CD4-positive, alpha-beta T cell treated with Interleukin-12 subunit alpha and Interleukin-12 subunit beta, for 1 hour (primary cell): Measurements from ENCODE around the gene FSIP1.

Experiments
- DNase-seq: peaks from one replicate; pipeline ENCODE4 v3.0.0-alpha.2; 2020

FSIP1 gene

GRCh38 chr15:39717134-39717533 is 65.5 kb downstream of the FSIP1 start:
- no peak for DNase-seq

DNA sequence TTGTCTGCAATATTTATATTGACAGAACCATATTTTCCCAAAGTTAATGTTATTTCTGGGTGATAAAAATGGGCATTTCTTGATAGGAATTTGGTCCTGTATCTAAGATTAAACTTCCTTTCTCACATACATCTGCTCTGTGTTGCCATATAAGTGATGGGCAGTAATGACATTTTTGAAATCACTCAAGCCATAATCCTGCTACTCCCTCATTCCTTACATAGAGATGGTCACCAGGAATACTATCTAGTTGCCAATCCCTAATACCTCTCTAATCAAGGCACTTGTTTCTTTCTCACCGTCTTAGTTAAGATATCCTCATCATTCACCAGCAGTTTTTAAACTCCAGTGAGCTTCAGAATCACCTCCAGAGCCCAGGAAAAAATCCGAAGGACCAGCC is 68.4 kb downstream of the FSIP1 start:
- DNase-seq, result no peak

DNA sequence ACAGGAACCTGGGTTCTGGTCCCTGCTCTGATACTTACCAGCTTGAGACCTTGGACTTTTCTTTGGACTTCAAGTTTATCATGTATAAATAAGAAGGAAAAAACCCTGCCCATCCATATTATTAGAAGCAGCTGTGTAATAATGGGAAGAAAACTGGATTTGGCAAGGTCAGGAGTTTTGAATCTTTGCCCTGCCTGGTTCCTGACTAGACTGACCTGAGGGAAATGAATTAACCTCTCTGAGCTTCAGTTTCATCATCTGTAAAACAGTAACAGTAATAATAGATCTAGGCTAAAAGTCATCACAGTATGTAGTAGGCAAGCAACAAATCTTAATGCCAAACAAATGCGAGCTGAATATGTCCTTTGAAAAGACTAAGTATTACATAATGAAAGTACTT is 68.8 kb downstream of the FSIP1 start:
- DNase-seq, result no peak

GRCh38 chr15:39710681-39711080 is 72.0 kb downstream of the FSIP1 start:
- DNase-seq, result no peak

DNA sequence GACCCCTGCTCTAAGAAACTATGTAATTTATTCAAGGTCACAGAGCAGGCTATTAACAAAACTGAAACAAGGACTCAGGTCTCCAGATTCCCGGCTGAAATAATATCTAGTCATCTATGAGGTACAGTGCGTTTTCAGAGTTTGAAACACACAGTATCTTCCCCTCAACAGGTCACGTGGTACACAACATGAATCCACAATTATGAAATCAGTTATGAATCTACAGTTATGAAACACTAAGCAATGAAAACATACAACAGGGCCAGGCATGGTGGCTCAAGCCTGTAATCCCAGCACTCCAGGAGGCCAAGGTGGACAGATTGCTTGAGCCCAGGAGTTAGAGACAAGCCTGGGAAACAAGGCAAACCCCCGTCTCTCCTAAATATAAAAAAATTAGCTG is 72.7 kb downstream of the FSIP1 start:
- no peak for DNase-seq

DNA sequence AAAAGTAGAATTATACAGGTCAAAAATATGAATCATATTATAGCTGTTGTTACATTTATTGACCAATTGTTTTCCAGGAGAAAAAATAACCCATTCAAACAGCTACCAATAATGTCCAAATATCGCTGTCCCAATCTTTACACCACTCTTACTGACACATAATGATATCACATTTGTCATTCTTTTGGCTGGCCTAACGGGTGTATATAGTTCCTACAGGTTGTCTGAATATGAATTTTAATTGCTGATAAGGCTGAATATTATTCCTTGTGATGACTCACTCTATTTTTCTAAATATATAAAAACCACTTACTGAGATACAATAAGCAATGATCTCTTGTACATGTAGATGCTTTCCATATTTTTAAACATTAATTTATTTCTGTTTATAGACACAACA is 76.4 kb downstream of the FSIP1 start:
- no peak for DNase-seq

DNA sequence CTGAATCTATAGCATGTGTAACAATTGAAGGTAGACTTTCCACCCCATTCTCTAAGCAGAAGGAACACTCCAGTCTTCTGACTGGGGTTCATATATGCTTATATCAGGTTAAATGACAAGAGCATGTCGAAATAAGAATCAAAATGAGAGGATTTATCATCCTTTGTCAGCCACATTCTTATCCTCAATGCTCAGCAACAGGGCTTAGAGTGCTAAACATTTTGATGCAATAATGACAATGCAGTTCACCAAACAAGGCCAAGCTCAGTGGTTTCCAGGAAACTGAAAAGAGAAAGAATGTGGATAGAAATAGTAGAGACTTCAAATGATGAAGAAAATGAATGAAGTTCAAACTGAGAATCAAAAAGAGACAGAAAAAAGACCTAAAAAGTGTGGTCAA is 78.0 kb downstream of the FSIP1 start:
- DNase-seq, result no peak

DNA sequence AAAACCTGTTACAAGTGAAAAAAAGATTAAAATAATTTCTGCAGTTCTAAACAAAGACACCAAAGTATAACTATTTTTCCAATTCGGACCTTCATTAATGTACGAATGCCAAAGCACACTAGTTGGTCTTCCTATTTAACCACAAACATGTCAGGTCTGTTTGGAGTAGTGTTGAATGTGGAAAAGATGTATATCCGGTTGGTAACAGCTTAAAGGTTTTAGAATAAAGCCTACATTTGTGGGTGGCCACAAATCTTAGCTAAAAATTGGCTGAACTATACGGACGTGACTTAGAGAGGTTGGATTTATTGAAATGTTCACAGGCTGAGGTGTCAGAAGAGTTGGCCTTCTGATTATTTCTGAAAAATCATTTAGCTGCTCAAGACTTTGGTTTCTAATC is 78.4 kb downstream of the FSIP1 start:
- no peak for DNase-seq

DNA sequence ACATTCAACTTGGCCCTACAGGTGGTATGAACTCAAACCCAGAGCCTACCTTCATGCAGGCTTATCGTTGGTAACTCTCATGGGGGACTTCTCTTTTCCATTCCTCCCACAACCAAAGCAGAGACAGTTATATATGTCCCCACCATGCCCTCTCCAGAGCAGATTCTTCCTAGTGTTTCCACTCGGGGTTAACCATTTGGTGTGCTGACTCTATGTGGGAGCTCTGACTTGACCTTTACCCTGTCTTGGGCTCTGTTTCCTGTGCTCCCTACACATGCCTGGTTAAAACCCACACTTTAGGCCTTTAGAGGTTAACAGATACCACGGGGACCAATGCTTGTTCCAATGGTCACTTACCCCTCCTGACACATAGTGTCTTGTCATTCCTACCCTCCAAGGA is 80.7 kb downstream of the FSIP1 start:
- no peak for DNase-seq

DNA sequence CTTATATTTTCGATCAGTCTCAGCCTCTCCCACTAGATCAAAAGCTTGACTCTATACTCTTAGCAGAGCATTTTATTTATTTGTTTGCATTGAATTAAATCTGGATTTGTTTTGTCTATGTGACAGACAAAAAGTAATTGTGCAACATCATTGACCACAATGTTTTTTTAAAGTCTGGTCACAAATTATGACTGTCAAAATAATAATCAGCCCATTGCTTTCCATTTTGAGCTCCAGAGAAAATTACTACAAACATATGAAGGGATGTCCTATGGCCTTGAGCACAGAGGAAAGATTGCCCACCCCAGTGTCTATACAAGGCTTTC is 82.3 kb downstream of the FSIP1 start:
- no peak for DNase-seq

DNA sequence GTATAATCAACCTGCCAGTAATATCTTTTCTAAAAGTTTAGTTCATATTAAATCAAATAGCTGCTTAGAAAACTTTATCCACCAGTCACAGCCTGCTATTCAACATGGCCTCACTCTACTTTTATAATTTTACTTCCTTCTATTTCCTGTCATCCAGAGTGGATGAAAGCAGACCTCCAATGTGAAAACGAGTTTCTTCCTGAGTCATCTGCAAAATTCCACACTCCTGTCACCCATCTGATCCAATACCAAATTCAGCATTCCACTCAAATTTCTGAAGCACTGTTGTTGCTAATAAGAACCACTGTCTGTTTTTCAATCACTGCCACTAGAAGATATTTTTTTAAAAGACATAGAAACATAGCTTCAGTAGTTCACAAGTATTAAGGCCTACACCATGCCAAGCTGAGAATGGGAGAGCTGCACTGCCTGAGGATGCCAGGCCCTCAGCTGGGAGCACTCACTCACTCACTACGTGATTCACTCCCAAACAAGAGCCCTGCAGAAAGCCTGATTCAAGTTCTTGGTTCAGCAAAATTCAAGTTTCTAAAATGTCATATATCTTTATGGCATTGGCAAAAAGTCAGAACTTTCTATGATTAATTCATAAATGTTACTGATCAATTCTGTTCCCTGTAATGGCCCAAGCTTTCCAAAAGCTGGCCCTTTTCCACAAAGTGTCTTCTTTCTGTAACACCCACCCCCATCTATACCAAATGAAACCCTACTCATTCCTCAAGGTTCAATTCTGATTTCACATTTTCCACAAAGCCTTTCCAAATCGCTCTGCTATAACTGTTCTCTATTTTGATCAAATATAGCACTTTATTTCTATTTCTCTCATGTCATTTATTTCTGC is 82.9 kb downstream of the FSIP1 start:
- no peak for DNase-seq

DNA sequence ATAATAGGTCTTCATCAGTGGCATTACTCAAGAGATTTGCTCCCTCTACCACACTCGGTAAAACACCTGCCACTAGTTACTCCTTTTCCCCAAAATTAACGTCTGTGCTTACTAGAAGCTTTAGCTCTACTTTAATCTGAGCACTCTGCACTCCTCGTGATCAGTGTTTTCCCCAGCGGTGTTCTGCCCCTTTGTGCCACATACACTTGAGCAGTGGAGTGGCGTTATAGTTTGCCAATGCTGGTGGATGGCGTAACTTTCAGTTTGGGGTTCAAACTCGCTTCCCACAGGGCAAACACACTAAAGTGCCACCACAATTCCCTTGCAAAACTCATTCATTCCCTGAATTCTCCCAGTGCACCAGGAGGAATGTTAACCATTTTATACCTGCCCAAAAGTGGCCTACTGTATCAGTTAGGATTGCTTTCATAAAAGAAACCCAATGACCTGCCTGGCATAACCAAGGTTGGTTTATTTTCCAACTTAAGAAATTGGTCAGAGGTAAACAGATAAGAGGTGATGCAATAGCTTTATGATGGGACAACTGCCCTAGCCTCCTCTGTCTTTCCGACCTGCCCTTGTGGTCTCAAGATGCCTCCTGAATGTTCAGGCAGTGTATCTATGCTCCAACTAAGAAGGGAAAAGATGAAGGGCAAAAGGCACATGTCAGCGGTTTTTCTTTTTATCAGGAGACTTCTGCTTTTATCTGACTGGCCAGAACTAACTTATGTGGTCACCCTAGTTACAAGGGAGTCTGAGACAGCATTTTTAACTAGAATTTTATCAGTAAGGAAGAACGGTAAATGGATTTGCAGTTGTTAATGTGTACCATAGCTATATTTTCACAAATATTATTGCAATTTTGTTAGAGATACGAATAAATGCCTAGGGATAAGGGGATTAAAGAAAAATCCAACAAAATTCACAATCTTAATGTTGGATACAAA is 83.9 kb downstream of the FSIP1 start:
- DNase-seq, result no peak

GRCh38 chr15:39697509-39697908 is 85.1 kb downstream of the FSIP1 start:
- DNase-seq, result no peak

- DNase-seq, result no peak
Measured at GRCh38 chr15:39695793-39696192, 86.8 kb downstream of the FSIP1 start.

DNA sequence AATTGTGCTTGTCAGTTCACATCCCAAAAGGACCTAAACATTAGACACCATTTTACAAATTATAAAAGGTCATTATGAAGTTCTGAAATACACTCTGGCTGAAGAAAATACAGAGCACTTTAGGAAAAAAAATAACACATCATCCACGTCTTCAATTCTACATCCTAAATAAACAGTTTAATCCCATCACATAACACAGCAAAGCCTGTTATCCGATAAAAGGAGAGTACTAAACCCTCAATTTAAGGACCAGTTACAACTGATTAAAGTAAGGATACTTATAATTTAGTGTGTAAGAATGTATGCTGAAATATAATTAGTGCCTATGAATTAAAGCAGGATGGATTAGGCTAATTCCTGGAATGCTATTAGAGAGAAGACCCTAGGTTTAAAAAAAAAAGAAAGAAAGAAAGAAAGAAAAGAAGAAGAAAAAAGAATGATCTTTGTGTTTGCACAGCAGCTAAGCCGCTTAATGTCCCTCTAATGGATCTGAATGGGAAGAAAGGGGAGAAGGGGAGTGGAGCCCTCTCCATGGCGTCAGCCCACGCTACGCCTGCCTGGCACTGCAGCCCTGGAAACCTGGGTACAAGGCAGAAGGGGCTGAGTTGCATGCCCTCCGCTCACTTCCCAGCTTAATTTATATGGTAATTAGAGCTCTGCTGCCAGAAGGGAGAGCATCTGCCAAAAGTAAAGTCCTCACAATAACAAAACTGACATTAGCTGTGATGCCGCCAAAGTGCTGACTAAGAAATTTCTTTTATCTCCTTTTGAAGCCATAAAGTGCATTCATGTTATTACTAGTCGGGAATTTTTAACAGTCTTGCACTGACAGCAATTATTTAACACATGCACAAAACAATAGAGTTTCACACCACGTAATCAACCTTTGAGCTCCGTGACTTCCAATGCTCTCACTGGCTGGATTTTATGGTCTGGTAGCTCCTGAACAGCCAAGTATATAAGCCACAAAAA is 90.0 kb downstream of the FSIP1 start:
- DNase-seq, result no peak

DNA sequence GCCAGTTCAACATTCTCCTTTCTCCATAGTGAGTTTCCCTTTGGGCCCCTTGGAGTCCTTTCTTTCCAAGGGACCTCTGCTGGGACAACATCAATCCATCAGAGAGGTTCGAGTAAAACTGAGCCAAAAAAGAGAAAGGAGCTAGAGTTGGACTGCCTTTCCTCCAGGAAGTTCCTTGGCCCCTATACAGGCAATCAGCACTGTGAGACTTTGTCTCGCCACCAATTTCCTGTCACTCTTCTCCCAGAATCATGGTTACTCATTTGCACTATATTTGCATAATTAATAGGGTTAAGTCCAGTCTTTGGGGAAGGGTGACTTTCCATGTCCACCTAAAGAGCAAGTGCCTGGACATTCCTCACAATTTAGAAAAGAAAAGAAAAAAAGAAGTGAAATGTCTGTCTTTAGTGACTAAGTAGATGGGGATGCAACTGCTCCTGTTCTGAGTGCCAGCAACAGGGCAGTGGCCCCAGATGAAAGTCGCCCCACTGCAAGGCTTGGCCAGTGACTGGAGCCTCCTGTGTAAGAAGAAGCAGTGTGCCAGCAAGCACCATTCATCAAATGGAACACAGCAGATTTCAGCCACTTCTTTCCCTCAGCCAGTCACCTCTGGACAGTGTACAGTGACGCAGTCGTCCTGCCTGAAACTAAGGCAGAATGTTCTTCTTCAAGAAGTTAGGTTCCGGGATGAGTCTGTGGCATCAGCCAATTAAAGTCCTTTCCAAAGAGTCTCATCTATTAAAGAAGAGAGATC is 91.6 kb downstream of the FSIP1 start:
- DNase-seq, result no peak

- no peak for DNase-seq
Measured at GRCh38 chr15:39687965-39688364, 94.7 kb downstream of the FSIP1 start.

- DNase-seq, result peak; percentile 57
Measured at GRCh38 chr15:39685999-39686613, 96.5 kb downstream of the FSIP1 start.

DNA sequence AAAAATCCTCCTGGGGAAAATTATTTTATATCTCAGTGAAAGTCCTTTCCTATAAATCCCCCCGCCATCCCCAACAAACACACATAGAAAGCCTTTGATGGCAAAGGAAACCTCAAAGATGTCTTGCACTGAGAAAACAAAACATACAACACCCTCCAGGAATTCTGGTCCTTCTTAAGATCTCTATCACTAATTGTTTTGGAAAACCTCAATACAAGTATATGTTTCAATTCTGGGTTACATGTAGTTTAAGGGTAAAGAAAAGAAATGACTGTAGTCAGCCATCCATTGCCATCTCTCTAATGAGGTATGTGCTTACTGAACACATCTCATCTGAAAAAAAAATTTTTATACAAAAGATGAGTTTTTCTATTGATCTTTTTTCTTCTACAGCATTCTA is 97.3 kb downstream of the FSIP1 start:
- DNase-seq, result no peak

DNA sequence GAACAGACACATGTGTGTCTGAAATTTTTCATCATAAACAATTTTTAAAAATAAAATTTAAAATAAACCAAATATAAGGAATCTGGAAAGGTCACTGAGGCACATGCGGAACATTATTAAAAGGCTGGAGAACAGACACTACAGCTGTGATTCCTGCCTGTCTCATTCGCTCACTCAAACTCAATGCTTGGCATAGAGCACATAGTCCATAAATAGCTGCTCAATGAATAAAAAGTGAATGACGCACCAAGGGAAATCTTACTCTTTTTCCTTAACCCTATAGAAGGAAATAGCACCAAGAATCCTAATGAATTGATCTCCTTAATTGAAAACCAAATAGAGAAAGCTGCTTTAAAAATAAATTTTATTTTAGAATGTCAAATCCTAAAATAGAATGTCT is 98.4 kb downstream of the FSIP1 start:
- DNase-seq, result no peak

DNA sequence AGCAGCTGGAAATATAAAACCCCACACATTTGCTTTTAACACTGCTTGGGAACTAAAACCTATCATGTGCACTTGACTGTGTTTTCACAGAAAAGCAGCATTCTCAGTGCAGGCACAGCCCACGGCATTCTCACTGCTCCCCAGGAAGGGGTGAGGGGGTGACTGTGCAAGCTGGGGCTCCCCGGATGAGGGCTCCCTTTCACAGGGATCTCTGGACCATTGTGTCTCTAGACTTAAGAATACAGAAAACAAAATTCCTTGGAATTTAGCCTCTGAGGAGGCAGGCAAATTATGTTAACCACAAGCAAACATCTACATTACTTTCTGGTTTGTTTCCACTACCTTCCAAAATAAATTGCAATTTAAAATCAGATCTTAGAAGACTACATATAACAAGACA is 100.3 kb downstream of the FSIP1 start:
- no peak for DNase-seq

DNA sequence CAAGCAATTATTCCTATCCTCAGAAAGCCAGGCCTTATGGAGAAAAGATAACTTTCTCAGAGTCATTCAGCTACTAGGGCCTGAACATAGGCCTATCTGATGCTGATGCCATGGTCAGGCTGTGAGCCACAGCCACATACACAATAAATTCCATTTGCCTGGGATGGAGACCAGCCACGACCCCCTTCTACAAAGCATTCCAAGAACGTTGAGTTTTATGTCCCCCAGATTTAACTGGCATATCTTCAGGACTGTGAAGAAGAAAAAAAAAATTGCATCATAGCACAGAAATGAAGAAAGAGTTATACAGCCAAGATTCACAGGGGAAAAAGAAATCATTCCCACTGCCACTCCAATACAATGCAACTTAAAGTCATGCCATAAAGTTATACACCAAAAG is 101.8 kb downstream of the FSIP1 start:
- no peak for DNase-seq
